C4-2B (cell line): ENCODE measurements around the gene PALLD.

ENCODE experiments used
- H3K27ac ChIP-seq: fragments of 450-650 bp; 2 replicates; pipeline ENCODE4 v1.5.1; 2017
- CTCF ChIP-seq: fragments of 450-650 bp; conservative IDR thresholded peaks from 2 replicates; pipeline ENCODE4 v1.5.1; 2017; ENCODE audit warnings: mild to moderate bottlenecking
- ZFX ChIP-seq: fragments of 450-650 bp; IDR thresholded peaks from 2 replicates; pipeline ENCODE4 v1.6.1; 2017

Gene PALLD

GRCh38 chr4:168498251-168498650 is 1.4 kb downstream of the PALLD start:
- no peak for TF ChIP-seq ZFX
- TF ChIP-seq CTCF, result no peak
- H3K27ac ChIP-seq, result no peak overlapping the region

DNA sequence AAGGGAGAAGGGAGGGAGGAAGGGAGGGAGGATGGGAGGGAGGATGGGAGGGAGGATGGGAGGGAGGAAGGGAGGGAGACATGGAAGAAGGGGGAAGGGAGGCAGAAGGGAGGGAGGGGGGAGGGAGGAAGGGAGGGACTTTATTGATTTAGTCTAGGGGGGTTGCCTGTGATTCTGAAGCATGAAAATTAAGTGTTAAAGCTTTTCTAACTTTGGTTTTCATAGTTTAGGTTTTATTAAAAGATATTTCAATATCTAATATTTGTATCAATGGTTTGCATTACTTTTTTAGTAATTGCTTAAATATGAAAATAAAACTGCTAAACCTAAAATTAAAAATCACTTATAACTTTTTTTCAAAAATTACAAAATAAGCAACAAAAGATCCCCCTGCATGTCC is 2.4 kb downstream of the PALLD start:
- TF ChIP-seq CTCF (no peak), ZFX (no peak)
- H3K27ac ChIP-seq, result no peak overlapping the region

DNA sequence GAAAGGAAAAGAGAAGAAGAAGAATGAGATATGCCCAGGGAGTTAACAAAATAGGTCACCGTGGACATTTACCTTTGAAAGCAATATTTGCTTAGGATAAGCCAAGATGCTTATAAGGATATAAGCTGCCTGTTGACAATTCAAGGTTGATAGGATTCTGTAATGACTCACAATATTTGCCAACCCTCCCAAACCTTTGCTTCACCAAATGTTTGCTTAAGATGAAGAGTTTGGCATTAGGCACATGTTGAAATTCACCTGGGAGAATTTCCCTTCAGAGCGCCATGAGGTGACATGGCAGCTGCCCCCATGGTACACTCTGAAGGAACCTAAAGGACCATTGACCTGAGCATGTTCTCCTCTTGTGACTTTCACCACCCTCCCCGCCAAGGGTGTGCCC is 4.6 kb downstream of the PALLD start:
- H3K27ac ChIP-seq, result no peak overlapping the region
- TF ChIP-seq CTCF (no peak), ZFX (no peak)

- no peak overlapping the region for H3K27ac ChIP-seq
- TF ChIP-seq CTCF, result no peak
- no peak for TF ChIP-seq ZFX
Observed at GRCh38 chr4:168502861-168503260, 6.0 kb downstream of the PALLD start.

- TF ChIP-seq ZFX (no peak), CTCF (no peak)
- H3K27ac ChIP-seq, result no peak overlapping the region
Observed at GRCh38 chr4:168503652-168504362, 7.0 kb downstream of the PALLD start.

GRCh38 chr4:168504526-168504925 is 7.7 kb downstream of the PALLD start:
- no peak overlapping the region for H3K27ac ChIP-seq
- TF ChIP-seq ZFX (no peak), CTCF (no peak)

GRCh38 chr4:168506014-168506413 is 9.2 kb downstream of the PALLD start:
- TF ChIP-seq CTCF (no peak), ZFX (no peak)
- H3K27ac ChIP-seq, result no peak overlapping the region
